Measurements from ENCODE around the gene PROCA1.

The PROCA1 gene

DNA sequence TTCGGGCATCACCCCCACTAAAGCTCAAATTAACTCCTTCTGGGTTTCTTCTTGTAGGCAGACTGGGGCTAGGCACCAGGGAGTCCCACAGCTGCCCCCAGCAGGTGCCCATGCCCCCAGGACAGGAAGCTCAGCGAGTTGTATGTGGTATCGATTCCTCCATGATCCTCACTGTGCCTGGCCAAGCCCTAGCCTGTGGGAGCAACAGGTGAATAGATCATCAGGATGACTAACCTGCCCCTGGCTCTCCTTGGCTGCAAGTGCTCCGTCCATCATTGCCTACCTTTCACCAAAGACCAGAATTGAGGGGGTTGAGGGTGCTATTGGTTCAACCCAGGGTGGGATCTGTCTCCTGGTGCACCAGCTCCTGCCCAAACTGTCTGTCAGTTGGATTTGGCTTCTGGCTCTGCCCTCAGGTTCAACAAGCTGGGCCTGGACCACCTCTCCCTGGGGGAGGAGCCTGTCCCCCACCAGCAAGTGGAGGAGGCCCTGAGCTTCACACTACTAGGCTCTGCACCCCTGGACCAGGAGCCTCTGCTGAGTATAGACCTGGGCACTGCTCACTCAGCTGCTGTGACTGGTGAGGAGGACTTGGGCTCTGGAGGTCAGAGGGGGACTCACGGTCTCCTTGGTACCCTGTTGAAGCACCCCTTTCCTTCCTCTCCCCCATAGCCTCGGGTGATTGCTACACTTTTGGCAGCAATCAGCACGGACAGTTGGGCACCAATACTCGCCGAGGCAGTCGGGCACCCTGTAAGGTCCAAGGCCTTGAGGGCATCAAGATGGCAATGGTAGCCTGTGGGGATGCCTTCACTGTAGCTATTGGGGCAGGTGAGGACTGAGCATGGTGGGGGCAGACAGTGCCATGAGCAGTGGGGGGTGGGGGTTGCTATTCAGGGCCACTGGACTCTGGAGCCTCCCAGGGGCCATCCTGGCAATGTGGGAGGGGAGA is 29.0 kb upstream of the PROCA1 start:
- no peak for DNase-seq (ENCODE audit: low spot score)
- Histone ChIP-seq H3K4me3 (ENCODE audit: low read length in 2 of 2) (no peak overlapping the region), H3K4ac (ENCODE audit: low read length) (no peak overlapping the region), H3K14ac (ENCODE audit: low read length) (no peak overlapping the region), H3K4me1 (ENCODE audit: control insufficient read depth in 2 of 2, insufficient read depth in 1 of 2, low read depth in 1 of 2, low read length in 2 of 2) (peaks cover 2 to 6% of the 10 kb centered on the region in 2 donors), H3K36me3 (replicated peaks in 1 of 2; ENCODE audit: control insufficient read depth in 2 of 2, insufficient read depth in 2 of 2, low read length in 2 of 2) (peaks cover 5 to 50% of the 10 kb centered on the region in 2 donors), H2BK120ac (ENCODE audit: low read depth, low read length) (no peak overlapping the region), H3K18ac (ENCODE audit: low read length) (peak overlapping the region; percentile 48), H3K27ac (replicated peaks; ENCODE audit: low read length) (no peak overlapping the region), H2AK5ac (ENCODE audit: low read depth, low read length) (peak overlapping the region; percentile 1), H3K9ac (ENCODE audit: low read depth, low read length, poor library complexity) (no peak overlapping the region), H2BK15ac (ENCODE audit: low read length) (no peak overlapping the region), H3K27me3 (ENCODE audit: control insufficient read depth in 3 of 3, insufficient read depth in 3 of 3, low read depth in 1 of 3, low read length in 3 of 3) (no peaks in the 10 kb centered on the region), H2BK5ac (ENCODE audit: low read length) (no peak overlapping the region), H3K23ac (ENCODE audit: low read depth, low read length, poor library complexity) (peak overlapping the region; percentile 45), H2AFZ (ENCODE audit: low read length) (no peak overlapping the region), H3K79me1 (ENCODE audit: low read depth, low read length) (peaks cover 7% of the 10 kb centered on the region), H4K8ac (ENCODE audit: low read depth, low read length) (no peak overlapping the region), H4K91ac (ENCODE audit: low read depth, low read length, poor library complexity) (no peak overlapping the region), H3K9me3 (replicated peaks in 1 of 2; ENCODE audit: control insufficient read depth in 2 of 2, insufficient read depth in 1 of 2, low read depth in 1 of 2, low read length in 2 of 2) (peaks cover 3 to 9% of the 10 kb centered on the region in 2 donors), H2BK12ac (ENCODE audit: low read length) (no peak overlapping the region), H3K4me2 (ENCODE audit: insufficient read depth, low read length, poor library complexity, severe bottlenecking) (no peak overlapping the region)
- WGBS, 2 donors (ENCODE audit: extremely low coverage in 2 of 2, insufficient read length in 2 of 2, insufficient replicate concordance in 1 of 2) = no CpG with 5 or more reads among the region's 10 CpGs

DNA sequence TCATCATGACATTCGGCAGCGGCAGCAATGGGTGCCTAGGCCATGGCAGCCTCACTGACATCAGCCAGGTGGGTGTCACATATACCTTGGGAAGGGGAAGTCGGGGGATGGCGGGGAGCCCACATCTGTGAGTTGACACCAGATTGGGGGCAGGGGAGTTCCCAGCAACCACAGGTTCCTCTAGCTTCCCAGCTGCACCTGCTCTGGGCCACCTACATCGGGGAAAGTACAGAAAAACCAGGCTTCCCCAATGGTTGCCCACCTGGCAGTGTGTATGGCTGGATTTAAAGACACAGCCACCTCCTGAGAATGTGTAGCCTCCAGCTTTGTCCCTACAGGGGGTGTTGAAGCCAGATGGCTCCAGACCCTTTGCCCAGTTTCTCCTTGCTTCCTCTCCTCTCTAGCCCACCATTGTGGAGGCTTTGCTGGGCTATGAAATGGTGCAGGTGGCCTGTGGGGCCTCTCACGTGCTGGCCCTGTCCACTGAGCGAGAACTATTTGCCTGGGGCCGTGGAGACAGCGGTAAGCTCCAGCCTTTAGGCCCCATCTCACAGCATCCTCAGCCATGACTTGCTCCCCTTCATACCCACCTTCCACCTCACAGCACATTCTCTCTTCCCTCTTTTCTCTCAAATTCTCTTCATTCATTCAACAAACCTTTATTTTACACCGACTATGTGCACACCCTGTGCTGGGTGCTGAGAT is 27.1 kb upstream of the PROCA1 start:
- Histone ChIP-seq H2BK120ac (ENCODE audit: low read depth, low read length) (no peak overlapping the region), H3K9me3 (replicated peaks in 1 of 2; ENCODE audit: control insufficient read depth in 2 of 2, insufficient read depth in 1 of 2, low read depth in 1 of 2, low read length in 2 of 2) (peaks cover 3 to 9% of the 10 kb centered on the region in 2 donors), H2BK12ac (ENCODE audit: low read length) (no peak overlapping the region), H2BK5ac (ENCODE audit: low read length) (no peak overlapping the region), H4K91ac (ENCODE audit: low read depth, low read length, poor library complexity) (no peak overlapping the region), H4K8ac (ENCODE audit: low read depth, low read length) (no peak overlapping the region), H2BK15ac (ENCODE audit: low read length) (no peak overlapping the region), H3K4me3 (ENCODE audit: low read length in 2 of 2) (no peak overlapping the region), H3K27ac (replicated peaks; ENCODE audit: low read length) (no peak overlapping the region), H2AK5ac (ENCODE audit: low read depth, low read length) (no peak overlapping the region), H3K79me1 (ENCODE audit: low read depth, low read length) (no peaks in the 10 kb centered on the region), H3K4ac (ENCODE audit: low read length) (no peak overlapping the region), H3K18ac (ENCODE audit: low read length) (no peak overlapping the region), H2AFZ (ENCODE audit: low read length) (no peak overlapping the region), H3K23ac (ENCODE audit: low read depth, low read length, poor library complexity) (no peak overlapping the region), H3K14ac (ENCODE audit: low read length) (no peak overlapping the region), H3K27me3 (ENCODE audit: control insufficient read depth in 3 of 3, insufficient read depth in 3 of 3, low read depth in 1 of 3, low read length in 3 of 3) (no peaks in the 10 kb centered on the region), H3K4me1 (ENCODE audit: control insufficient read depth in 2 of 2, insufficient read depth in 1 of 2, low read depth in 1 of 2, low read length in 2 of 2) (peaks cover 0 to 3% of the 10 kb centered on the region in 2 donors), H3K9ac (ENCODE audit: low read depth, low read length, poor library complexity) (no peak overlapping the region), H3K36me3 (replicated peaks in 1 of 2; ENCODE audit: control insufficient read depth in 2 of 2, insufficient read depth in 2 of 2, low read length in 2 of 2) (peaks cover 9 to 55% of the 10 kb centered on the region in 2 donors), H3K4me2 (ENCODE audit: insufficient read depth, low read length, poor library complexity, severe bottlenecking) (no peak overlapping the region)
- no peak for DNase-seq (ENCODE audit: low spot score)
- WGBS, 2 donors (ENCODE audit: extremely low coverage in 2 of 2, insufficient read length in 2 of 2, insufficient replicate concordance in 1 of 2) = 100% methylated on average over 1 of the region's 10 CpGs; no CpG with 5 or more reads in 1 of the 2 donors

DNA sequence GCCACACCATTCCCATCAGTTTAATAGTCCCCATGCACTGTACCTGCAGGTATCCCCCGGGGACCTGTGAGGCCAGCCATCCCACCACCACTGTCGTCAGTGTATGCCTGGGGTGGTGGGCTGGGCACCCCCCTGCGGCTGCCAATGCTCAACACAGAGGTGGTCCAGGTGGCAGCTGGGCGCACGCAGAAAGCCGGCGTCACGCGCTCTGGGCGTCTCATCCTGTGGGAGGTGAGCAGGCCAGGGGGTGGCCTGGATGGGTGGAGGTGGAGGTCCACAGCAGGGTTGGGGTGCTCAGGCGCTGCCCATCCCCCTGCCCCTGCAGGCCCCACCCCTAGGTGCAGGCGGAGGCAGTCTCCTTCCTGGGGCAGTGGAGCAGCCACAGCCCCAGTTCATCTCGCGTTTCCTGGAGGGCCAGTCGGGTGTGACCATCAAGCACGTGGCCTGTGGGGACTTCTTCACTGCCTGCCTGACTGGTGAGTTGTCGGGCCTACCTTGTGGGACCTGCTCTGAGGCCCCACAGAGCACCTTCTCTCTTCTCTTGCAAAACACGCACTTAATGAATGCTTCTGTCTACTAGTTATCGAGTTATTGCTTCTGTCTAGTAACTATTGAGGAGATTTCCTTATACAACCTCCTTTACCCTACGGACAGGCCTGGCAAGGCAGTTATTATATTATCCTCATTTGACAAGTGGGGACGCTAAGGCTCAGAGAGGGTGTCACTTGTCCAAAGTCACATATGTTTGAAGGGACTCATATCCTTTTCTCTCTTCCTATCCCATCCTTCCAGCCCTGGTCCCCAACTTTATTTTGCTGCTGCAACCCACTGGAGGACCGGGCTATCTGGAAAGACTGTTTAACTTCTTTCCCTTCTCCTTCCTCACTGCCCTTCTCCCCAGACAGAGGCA is 26.3 kb upstream of the PROCA1 start:
- Histone ChIP-seq H4K91ac (ENCODE audit: low read depth, low read length, poor library complexity) (no peak overlapping the region), H2AK5ac (ENCODE audit: low read depth, low read length) (peak overlapping the region; percentile 83), H3K9me3 (replicated peaks in 1 of 2; ENCODE audit: control insufficient read depth in 2 of 2, insufficient read depth in 1 of 2, low read depth in 1 of 2, low read length in 2 of 2) (peaks cover 3 to 9% of the 10 kb centered on the region in 2 donors), H3K23ac (ENCODE audit: low read depth, low read length, poor library complexity) (no peak overlapping the region), H4K8ac (ENCODE audit: low read depth, low read length) (no peak overlapping the region), H2BK5ac (ENCODE audit: low read length) (peak overlapping the region; percentile 54), H3K36me3 (replicated peaks in 1 of 2; ENCODE audit: control insufficient read depth in 2 of 2, insufficient read depth in 2 of 2, low read length in 2 of 2) (peaks cover 9 to 57% of the 10 kb centered on the region in 2 donors), H3K14ac (ENCODE audit: low read length) (no peak overlapping the region), H3K9ac (ENCODE audit: low read depth, low read length, poor library complexity) (no peak overlapping the region), H3K27ac (replicated peaks; ENCODE audit: low read length) (no peak overlapping the region), H3K4ac (ENCODE audit: low read length) (no peak overlapping the region), H2BK120ac (ENCODE audit: low read depth, low read length) (no peak overlapping the region), H3K4me2 (ENCODE audit: insufficient read depth, low read length, poor library complexity, severe bottlenecking) (no peak overlapping the region), H3K4me3 (ENCODE audit: low read length in 2 of 2) (no peak overlapping the region), H3K27me3 (ENCODE audit: control insufficient read depth in 3 of 3, insufficient read depth in 3 of 3, low read depth in 1 of 3, low read length in 3 of 3) (no peaks in the 10 kb centered on the region), H3K18ac (ENCODE audit: low read length) (peak overlapping the region; percentile 46), H3K4me1 (ENCODE audit: control insufficient read depth in 2 of 2, insufficient read depth in 1 of 2, low read depth in 1 of 2, low read length in 2 of 2) (peaks cover 0 to 3% of the 10 kb centered on the region in 2 donors), H2AFZ (ENCODE audit: low read length) (no peak overlapping the region), H2BK15ac (ENCODE audit: low read length) (no peak overlapping the region), H3K79me1 (ENCODE audit: low read depth, low read length) (no peaks in the 10 kb centered on the region), H2BK12ac (ENCODE audit: low read length) (no peak overlapping the region)
- WGBS, 2 donors (ENCODE audit: extremely low coverage in 2 of 2, insufficient read length in 2 of 2, insufficient replicate concordance in 1 of 2) = no CpG with 5 or more reads among the region's 22 CpGs
- no peak for DNase-seq (ENCODE audit: low spot score)
